ENCODE data around the gene CCDC88B.

The CCDC88B gene

GRCh38 chr11:64372021-64372420 lies 32.0 kb downstream of the CCDC88B start:
- Histone ChIP-seq H3K36me3 (ENCODE audit: low read length) (no peaks in the 10 kb centered on the region), H2AFZ (ENCODE audit: low read depth, low read length, severe bottlenecking) (no peak overlapping the region), H3K4me2 (ENCODE audit: low read depth, low read length, poor library complexity, severe bottlenecking) (no peak overlapping the region)

GRCh38 chr11:64372802-64373597 lies 33.0 kb downstream of the CCDC88B start:
- Histone ChIP-seq H3F3A (ENCODE audit: insufficient read depth) (no peaks in the 10 kb centered on the region), H3K27ac (ENCODE audit: low read depth, low read length) (no peak overlapping the region), H3K36me3 (ENCODE audit: low read length) (no peaks in the 10 kb centered on the region), H3K9ac (ENCODE audit: low read length) (no peak overlapping the region), H3K9me2 (replicated peaks; ENCODE audit: insufficient read depth, low read length) (no peaks in the 10 kb centered on the region), H2AFZ (ENCODE audit: low read depth, low read length, severe bottlenecking) (no peak overlapping the region), H3K4me2 (ENCODE audit: low read depth, low read length, poor library complexity, severe bottlenecking) (no peak overlapping the region), H3K79me2 (ENCODE audit: insufficient read depth, low read length) (no peaks in the 10 kb centered on the region), H3K27me3 (ENCODE audit: low read length) (no peaks in the 10 kb centered on the region), H3K9me3 (ENCODE audit: insufficient read depth, low read length) (no peaks in the 10 kb centered on the region), H4K20me1 (ENCODE audit: low read depth, low read length) (no peaks in the 10 kb centered on the region), H3K4me3 (ENCODE audit: insufficient read depth, low read length, poor library complexity, severe bottlenecking) (no peak overlapping the region)
- TF ChIP-seq, protein P1, sequence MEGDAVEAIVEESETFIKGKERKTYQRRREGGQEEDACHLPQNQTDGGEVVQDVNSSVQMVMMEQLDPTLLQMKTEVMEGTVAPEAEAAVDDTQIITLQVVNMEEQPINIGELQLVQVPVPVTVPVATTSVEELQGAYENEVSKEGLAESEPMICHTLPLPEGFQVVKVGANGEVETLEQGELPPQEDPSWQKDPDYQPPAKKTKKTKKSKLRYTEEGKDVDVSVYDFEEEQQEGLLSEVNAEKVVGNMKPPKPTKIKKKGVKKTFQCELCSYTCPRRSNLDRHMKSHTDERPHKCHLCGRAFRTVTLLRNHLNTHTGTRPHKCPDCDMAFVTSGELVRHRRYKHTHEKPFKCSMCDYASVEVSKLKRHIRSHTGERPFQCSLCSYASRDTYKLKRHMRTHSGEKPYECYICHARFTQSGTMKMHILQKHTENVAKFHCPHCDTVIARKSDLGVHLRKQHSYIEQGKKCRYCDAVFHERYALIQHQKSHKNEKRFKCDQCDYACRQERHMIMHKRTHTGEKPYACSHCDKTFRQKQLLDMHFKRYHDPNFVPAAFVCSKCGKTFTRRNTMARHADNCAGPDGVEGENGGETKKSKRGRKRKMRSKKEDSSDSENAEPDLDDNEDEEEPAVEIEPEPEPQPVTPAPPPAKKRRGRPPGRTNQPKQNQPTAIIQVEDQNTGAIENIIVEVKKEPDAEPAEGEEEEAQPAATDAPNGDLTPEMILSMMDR (IDR thresholded peaks at IDR 0.05; ENCODE audit: insufficient read depth, low read length, poor library complexity, severe bottlenecking), result no peak
- no peak for TF ChIP-seq EZH2phosphoT487 (conservative IDR thresholded peaks at IDR 0.05; ENCODE audit: low read length)

More at GRCh38 chr11:64372021-64372420, 32.0 kb downstream of the CCDC88B start:
- no peak overlapping the region for H3K4me3 ChIP-seq (ENCODE audit: insufficient read depth, low read length, poor library complexity, severe bottlenecking)
- H3K9ac ChIP-seq (ENCODE audit: low read length), result no peak overlapping the region
- H3K27ac ChIP-seq (ENCODE audit: low read depth, low read length), result no peak overlapping the region
- H3F3A ChIP-seq (ENCODE audit: insufficient read depth), result no peaks in the 10 kb centered on the region
- no peaks in the 10 kb centered on the region for H3K79me2 ChIP-seq (ENCODE audit: insufficient read depth, low read length)
- no peaks in the 10 kb centered on the region for H3K9me2 ChIP-seq (replicated peaks; ENCODE audit: insufficient read depth, low read length)
- no peaks in the 10 kb centered on the region for H3K27me3 ChIP-seq (ENCODE audit: low read length)
- TF ChIP-seq, protein P1 (IDR thresholded peaks at IDR 0.05; ENCODE audit: insufficient read depth, low read length, poor library complexity, severe bottlenecking), result no peak
- no peak for TF ChIP-seq EZH2phosphoT487 (conservative IDR thresholded peaks at IDR 0.05; ENCODE audit: low read length)
- no peaks in the 10 kb centered on the region for H3K9me3 ChIP-seq (ENCODE audit: insufficient read depth, low read length)
- no peaks in the 10 kb centered on the region for H4K20me1 ChIP-seq (ENCODE audit: low read depth, low read length)

DNA sequence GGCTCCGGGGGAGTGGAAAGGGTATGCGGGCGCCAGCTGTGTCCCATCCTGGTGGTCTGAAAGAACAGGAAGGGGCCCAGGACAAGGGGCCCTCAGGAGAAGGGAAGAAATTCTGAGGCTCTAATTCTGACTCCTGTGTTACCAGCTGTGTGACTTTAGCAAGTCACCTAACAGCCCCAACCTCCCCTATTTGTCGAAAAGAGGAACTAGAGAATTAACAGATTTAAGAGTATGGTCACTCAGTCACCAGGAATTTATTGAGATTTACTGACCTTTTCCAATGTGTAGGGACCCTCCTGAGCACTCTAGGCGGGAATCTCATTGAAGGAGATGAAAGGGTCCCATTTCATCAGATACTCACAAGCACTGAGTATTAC lies 33.6 kb downstream of the CCDC88B start:
- Histone ChIP-seq H3K9me2 (replicated peaks; ENCODE audit: insufficient read depth, low read length) (no peaks in the 10 kb centered on the region), H3K79me2 (ENCODE audit: insufficient read depth, low read length) (no peaks in the 10 kb centered on the region), H3K9ac (ENCODE audit: low read length) (no peak overlapping the region), H3K27me3 (ENCODE audit: low read length) (no peaks in the 10 kb centered on the region), H4K20me1 (ENCODE audit: low read depth, low read length) (no peaks in the 10 kb centered on the region), H3K9me3 (ENCODE audit: insufficient read depth, low read length) (no peaks in the 10 kb centered on the region), H3K4me2 (ENCODE audit: low read depth, low read length, poor library complexity, severe bottlenecking) (no peak overlapping the region), H3F3A (ENCODE audit: insufficient read depth) (no peaks in the 10 kb centered on the region), H3K4me3 (ENCODE audit: insufficient read depth, low read length, poor library complexity, severe bottlenecking) (no peak overlapping the region), H3K36me3 (ENCODE audit: low read length) (no peaks in the 10 kb centered on the region), H3K27ac (ENCODE audit: low read depth, low read length) (no peak overlapping the region), H2AFZ (ENCODE audit: low read depth, low read length, severe bottlenecking) (no peak overlapping the region)
- no peak for TF ChIP-seq EZH2phosphoT487 (conservative IDR thresholded peaks at IDR 0.05; ENCODE audit: low read length)
- TF ChIP-seq, protein P1 (IDR thresholded peaks at IDR 0.05; ENCODE audit: insufficient read depth, low read length, poor library complexity, severe bottlenecking), result no peak

Measured in SU-DHL-6 (cell line).